Kidney capillary endothelial cell (primary cell): Measurements from ENCODE around the gene LCTL.
"Not testable (repeated sequence)": the region's sequence is repeated elsewhere in the genome, so short reads cannot be mapped to it uniquely, and the experiment has no call there.

ENCODE experiments used
- DNase-seq: peaks from one replicate; pipeline ENCODE4 v3.0.0-alpha.2; 2018; ENCODE audit warnings: low spot score

Gene LCTL

DNA sequence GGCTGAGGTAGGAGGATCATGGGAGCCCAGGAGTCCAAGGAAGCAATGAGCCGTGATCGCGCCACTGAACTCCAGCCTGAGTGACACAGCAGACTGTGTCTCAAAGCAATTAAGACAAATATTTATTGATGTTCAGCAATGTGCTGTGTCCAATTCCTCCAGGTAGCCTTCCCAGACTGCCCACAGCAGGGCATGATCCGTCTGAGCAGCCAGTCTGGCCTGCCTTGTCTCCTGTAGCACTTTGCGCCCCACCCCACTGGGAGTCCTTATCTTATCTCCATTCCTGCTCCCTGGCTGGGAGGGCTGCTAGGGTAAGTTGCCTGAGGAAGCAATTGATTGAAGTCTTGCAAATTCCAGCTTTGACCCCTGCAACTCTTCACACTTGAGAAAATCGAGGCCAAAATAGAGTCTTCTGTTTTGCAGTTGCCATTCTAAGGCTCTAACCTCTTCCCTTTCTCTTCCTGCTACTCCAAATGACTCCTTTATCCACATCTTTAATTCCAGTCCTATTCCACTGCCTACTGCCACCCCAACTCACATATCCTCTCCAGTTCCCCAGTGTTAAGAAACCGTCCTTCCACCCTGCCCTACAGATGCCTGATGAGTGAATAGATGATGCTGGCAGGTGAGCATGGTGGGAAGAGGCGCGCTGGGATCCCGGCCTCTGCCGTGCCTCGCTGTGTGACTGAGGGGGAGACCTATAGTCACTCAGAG, 26.9 kb upstream of the LCTL start:
- DNase-seq, result no peak

- DNase-seq, result no peak
Observed at GRCh38 chr15:66591322-66591862, 25.6 kb upstream of the LCTL start.

DNA sequence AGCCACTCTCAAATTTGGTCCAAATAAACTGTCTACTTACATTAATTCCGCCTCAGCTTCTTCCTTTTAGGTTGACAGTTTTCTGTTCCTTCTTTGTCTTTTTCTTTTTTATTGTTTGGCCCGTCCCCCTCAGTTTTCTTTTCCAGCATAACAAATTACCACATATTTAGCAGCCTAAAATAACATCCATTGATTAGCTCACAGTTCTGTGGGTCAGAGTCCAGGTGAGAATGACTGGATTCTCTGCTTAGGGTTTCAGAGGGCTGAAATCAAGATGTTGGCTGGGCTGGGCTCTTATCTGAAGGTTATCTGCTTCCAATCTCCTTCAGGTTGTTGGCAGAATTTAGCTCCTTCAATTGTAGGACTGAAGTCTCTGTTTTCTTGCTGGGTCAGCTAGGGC, 24.6 kb upstream of the LCTL start:
- DNase-seq, result no peak

GRCh38 chr15:66589429-66589828, 23.6 kb upstream of the LCTL start:
- DNase-seq, result not testable (repeated sequence)

DNA sequence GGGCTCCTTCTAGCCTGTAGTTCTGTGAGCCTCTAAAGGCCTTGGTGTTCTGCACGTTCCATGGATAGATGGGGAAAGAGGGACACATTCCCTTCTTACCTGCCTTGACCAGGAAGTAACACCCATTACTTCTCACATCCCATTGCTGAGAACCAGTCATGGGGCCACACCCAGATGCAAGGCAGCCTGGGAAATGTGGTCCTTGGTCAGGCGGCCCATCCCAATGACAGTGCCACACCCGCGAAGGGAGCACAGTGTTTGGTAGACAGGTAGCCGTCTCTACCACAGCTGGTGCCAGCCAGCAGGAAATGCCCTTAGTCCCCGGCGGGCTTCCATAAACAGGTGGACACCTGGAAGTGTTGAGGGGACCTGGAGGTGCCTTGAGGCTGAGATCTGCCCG, 23.2 kb upstream of the LCTL start:
- no peak for DNase-seq

DNA sequence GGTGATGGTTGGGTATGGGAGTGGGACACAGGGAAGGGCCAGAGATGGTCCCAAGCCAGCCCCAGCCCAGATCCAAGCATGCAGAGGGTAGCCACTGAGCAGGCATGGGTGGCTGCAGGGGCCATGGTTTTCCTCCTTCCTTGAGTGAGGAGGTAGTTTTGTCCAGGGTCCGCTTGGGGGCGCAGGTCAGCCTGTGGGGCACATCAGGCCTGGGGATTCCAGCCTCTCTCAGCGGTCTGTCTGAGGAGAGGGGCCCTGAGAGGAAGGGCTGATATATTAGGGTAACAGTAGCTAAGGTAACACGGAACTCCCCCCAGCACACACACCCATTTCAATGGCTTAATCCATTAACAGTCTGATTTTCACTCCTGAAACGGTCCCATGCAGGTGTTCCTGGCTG, 22.7 kb upstream of the LCTL start:
- DNase-seq, result no peak

DNA sequence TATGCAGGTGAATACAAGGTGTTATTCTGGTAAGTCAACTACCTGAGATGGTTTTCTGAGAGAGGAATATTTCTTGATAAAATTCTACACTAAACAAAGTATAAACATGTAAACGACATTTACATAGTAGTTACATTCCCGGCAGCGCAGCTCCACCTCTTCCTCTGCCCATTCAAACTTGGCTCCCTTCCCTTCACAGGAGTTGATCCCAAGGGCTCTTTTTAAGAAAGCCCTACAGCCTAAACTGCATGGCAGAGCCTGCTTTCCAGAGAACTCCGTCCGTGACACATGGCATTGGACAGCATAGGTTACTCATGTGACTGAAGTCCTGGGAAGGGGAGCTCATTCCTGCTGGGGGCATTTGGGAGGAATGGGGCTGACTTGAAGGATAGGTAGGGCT, 22.0 kb upstream of the LCTL start:
- DNase-seq, result no peak

DNA sequence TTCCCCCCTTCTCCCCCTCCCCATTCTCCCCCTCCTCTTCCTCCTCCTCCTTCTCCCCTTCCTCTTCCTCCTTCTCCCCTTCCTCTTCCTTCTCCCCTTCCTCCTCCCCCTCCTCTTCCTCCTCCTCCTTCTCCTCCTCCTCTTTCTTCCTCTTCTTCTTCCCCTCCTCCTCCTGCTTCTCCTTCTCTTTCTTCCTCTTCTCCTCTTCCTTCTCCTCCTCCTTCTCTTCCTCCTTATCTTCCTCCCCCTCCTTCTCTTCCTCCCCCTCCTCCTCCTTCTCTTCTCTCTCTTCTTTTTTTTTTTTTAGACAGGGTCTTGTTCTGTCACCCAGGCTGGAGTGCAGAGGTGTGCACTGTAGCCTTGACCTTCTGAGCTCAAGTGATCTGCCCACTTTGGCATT, 21.2 kb upstream of the LCTL start:
- no peak for DNase-seq

- no peak for DNase-seq
Observed at GRCh38 chr15:66586155-66586976, 20.6 kb upstream of the LCTL start.

DNA sequence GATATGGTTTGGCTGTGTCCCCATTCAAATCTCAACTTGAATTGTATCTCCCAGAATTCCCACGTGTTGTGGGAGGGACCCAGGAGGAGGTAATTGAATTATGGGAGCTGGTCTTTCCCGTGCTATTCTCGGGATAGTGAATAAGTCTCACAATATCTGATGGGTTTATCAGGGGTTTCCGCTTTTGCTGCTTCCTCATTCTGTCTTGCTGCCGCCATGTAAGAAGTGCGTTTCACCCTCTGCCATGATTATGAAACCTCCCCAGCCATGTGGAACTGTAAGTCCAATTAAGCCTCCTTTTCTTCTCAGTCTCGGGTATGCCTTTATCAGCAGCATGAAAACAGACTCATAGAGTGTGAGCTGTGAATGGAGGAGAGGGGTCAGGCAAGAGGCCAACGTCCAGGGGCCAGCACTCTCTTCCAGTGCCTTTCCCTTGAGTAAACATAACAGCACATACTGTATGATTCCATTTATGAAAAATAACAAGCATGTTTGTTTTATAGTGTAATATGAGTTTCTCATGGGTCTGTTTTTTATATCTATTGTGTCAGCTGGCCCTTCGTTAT, 16.3 kb upstream of the LCTL start:
- no peak for DNase-seq

- peak; percentile 64 for DNase-seq
Observed at GRCh38 chr15:66580643-66581042, 14.8 kb upstream of the LCTL start.

DNA sequence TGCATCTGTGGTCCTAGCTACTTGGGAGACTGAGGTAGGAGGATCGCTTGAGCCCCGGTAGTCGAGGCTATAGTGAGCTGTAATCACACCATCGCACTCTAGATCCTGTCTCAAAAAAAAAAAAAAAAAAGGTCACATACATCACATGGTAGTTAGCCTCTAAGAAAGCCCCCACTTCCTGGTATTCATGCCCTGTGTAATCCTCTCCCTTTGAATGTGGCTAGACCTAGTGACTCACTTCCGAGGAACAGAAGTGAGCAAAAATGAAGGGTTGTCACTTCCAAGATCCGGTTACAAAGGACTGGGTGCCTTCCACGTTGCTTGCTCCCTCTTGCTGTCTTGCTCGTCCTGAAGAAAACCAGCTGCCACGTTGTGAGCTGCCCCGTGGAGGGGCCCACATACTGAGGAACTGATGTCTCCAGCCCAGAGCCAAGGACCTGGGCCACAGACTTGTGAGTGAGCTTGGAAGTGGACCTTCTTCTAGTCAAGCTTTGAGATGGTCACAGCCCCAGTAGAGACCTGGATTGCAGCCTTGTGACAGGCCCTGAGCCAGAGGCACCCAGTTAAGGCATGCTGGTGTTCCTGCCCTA, 12.6 kb upstream of the LCTL start:
- peak; percentile 95 for DNase-seq

DNA sequence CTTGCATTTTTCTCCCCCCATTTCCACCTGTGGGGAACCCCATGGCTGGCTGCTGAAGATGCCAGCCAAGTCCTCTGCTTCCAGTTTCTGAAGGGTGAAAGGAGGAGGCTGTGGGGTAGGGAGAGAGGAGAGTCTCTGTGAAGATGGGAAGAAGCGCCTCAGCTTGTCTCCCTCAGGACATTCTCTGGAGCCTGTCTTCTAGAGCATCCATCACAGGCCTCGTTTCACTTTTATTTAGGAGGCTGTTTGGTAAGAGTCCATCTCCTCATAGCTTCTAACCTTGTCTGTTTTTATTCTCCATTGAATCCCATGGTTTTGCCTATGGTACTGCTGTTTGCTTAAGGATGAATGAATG, 8.8 kb upstream of the LCTL start:
- DNase-seq, result no peak

- no peak for DNase-seq
Observed at GRCh38 chr15:66573719-66574595, 8.2 kb upstream of the LCTL start.

GRCh38 chr15:66573348-66573718, 7.5 kb upstream of the LCTL start:
- DNase-seq, result no peak

- DNase-seq, result no peak
Observed at GRCh38 chr15:66572146-66572545, 6.3 kb upstream of the LCTL start.

DNA sequence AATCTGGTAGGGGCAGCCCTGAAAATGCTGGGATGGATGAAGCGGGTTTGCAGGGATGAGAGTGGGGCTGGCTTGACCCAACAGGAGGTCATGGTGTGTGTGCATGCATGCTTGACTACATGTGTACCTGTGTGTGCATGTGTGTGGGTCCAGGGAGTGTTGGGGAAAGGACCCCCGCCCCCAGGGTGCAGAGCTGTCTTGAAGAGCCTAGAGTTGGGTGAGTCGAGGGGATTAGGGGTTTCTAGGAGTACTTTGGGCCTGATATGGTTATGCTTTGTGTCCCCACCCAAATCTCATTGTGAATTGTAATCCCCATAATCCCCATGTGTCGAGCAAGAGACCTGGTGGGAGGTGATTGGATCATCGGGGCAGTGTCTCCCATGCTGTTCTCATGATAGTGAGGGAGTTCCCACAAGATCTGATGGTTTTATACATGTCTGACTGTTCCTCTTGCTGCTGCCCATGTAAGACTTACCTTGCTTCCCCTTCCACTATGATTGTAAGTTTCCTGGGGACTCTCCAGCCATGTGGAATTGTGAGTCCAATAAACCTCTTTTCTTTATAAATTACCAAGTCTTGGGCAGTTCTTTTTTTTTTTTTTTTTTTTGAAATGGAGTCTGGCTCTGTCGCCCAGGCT, 5.2 kb upstream of the LCTL start:
- DNase-seq, result no peak

DNA sequence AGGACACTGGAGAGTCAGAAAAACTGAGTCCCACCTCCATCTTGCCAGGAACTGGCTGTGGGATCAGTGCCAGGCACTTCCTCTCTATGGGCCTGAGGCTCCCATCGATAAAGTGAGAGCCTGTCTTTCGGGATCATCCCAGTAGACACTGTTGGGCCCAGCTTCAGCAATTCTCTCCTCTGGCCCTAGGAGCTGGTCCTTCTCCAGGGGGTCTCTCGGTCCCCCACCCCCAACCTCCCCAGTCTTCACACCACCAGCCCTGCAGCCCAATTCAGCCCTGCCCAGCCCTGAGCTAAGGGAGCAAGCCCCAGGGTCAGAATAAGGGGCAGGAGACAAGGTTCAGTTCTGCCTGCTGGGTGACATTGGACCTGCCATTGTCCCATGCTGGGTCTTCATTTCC, 4.5 kb upstream of the LCTL start:
- DNase-seq, result no peak

DNA sequence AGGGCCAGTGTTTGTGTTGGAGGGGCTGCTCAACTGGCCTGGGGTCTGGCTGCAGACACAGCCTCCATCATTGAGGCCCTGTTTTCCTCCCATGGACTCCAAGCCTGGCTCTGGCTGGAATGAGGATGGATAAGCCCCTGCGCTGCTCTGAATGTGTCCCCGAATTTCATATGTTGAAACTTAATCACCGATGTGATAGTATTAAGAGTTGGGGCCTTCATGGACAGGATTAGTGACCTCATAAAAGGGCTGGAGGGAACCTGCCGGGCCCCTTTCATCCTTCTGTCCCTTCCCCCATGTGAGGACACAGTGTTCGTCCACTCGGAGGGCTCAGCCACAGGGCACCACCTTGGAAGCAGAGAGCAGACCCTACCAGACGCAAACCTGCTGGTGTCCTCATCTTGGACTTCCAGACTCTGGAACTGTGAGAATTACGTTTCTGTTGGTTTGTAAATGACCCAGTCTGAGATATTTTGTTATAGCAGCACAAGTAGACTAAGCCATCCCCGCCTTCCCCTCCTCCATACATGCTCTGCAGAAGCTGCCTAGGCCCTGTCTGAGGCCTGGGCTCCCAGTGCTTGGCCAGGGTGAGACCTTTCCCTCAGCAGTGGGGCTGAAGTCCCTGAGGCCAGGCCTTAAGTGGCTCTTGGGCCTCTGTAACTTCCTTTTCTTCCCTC, 3.8 kb upstream of the LCTL start:
- no peak for DNase-seq

DNA sequence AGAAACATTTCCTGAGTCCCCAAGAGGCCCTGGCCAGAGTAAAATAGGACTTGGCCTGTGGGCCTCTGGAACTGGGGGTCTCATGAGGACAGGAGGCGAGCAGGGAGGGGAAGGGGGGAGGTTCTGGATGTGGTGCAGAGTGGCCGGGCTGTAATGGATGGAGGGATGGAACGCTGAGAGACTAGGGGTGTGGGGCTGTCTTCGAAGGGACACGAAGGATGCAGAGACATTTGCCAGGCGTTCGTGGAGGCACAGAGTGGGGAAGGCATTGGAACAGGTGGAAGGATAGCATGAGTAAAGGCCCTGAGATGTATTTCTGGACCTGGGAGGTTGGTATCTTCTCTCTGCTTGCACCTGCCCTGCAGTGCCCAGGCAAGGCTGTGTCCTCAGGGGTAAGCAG, 2.1 kb upstream of the LCTL start:
- DNase-seq, result no peak
